ENCODE data around the gene TBC1D8. TPM values are rescaled to one million over a fixed set of nuclear protein-coding genes. Genes with fewer than 3 reads are reported as not detected.
"Not testable (repeated sequence)": the region's sequence is repeated elsewhere in the genome, so short reads cannot be mapped to it uniquely, and the experiment has no call there.

The TBC1D8 gene
- polyA plus RNA-seq, 1 donor = 26.2 TPM

DNA sequence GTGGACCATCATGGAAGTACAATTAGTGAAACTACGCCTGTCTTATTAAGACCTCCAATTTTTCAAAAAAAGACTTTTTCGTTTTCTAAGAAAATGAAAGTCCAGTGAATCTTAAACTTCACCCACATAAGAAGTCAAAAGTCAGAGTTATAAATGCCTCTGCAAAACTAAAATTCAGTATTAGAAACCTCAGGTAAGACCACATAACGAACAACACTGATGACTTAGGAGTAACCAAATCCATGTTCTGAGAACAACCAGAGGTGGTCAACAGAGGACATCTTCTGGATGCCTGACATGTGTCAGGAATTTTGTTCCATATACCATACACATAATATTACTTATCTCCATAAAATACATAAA, 86.7 kb downstream of the TBC1D8 start:
- DNase-seq (ENCODE audit: low read depth) = no peak

DNA sequence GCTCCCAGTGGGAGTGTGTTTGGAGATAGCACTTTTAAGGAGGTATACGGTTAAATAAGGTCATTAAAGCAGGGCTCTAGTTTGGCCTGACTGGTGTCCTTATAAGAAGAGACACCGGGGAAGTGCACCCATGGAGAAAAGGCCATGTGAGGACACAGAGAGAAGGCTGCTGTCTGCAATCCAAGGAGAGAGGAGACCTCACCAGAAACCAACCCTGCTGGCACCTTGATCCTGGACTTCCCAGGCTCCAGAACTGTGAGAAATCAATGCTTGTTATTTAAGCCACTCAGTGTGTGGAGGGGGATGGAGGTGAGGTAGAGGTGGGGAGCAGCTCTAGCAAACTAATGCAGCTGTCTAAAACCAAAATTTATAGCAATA, 87.1 kb downstream of the TBC1D8 start:
- no peak for DNase-seq (ENCODE audit: low read depth)

DNA sequence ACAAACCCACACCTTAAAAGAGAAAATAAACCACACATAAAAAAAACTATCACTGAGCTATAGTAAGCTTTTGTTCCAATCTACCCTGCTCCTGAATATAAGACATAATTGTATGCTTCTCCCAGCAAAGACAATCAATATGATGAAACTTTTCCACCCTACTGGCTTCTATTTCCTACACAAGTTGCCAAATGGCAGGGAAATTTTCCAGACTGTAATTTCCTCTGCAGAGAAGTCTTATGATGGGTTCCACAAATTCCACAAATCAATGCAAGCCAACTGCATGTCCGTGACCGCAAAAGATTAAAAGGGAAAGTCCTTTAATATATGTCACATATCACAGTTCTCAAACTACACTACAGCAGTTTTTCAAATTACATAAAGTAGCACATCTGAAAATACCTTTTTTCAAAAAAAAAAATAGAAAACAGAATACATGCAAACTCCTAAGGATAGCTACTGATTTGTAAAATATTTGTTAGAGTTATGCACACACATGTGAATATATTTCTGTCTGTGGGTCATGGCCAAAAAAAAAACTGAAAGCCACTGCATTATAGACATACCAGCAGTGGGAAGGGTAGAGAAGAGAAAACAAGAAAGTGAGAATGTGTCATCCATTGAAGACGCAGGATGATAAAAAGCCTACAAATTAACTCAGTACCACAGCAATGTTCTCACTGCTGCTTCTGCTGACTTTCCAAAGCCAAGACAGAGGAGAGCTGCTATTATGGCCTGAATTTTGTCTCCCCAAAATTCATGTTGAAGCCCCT, 87.6 kb downstream of the TBC1D8 start:
- peak; percentile 81 for DNase-seq (ENCODE audit: low read depth)

DNA sequence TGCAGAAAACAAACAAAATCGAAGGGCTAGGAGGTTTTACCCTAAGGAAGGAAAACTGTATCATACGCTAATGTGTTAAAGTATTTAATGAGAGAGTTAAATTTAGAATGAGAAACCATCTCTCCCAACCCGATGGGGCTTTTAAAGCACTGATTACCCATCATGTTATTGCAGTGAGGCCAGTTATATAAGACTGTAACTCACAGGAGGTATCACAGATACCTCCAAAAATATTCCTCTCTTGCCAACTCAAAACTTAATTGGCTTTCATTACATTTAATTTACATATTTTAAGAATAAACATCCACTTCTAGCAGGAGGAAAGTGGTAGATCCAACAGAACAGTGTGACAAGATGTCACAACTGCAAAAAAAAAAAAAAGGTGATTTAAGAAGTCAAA, 92.8 kb downstream of the TBC1D8 start:
- DNase-seq (ENCODE audit: low read depth) = no peak

DNA sequence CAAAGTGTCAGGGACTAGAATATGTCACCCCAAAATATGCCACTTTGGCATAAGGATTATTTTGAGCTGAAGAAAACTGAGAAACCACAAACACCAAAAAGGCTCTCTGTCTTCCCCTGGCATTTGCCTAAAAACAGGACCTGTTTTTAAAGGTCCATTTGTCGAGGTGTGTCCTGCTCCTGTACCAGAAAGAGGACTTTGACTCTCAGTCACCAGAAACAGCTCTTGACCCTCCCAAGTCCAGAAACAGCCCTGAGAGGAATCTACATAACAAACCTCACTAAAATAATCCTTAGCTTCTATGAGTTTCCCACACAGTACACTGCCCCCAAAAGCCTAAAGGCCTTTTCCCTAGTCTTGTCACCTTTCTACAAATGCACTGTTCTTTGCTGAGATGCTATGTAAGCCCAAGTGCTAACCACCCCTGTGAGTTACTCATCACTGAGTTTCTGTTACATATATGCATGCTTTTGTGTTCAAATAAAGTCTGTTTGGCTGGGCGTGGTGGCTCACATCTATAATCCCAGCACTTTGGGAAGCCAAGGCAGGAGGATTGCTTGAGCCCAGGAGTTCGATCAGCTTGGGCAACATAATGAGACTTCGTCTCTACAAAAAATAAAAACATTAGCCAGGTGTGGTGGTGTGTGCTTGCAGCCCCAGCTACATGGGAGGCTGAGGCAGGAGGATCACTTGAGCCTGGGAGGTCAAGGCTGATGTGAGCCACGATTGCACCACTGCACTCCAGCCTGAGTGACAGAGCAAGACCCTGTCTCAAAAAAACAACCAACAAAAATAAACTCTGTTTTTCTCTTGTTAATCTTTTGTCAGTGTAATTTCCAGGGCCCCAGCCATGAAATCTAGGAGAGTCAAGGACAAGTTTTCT, 93.9 kb downstream of the TBC1D8 start:
- DNase-seq (ENCODE audit: low read depth) = no peak

DNA sequence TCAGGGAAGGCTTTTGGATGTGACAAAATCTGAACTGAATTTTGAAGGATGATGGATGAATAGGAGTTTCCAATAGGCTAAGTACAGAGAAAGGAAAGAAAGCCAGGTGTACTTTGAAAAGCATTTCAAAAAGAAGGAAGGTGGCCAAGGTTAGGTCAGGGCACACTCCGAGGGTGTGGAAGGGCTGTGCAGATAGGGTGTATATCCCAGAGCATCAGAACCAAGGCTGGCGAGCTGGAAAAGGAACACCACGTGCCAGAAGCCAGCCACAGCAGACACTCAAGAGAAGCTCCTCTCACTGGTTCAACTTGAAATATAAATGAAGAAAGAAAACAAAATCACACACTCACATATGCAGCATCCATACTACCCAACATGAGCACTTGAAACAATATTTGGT, 98.1 kb downstream of the TBC1D8 start:
- DNase-seq (ENCODE audit: low read depth) = no peak

DNA sequence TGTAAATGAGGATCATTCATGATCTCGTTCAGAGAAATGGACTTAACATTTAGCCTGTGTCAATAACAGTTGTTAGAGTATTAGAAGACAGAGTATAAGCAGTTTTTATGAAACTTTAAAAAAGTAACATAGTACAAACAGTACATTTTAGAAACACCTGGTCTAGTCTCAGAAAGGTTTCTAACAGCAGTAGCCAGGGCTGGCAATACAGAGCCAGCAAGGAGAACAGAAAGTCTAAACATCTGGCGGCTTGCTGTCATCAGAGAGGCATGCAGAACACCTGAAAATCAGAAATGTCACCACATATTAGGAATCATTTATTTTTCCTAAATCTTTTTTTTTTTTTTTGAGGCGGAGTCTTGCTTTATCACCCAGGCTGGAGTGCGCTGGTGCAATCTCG, 99.0 kb downstream of the TBC1D8 start:
- no peak for DNase-seq (ENCODE audit: low read depth)

DNA sequence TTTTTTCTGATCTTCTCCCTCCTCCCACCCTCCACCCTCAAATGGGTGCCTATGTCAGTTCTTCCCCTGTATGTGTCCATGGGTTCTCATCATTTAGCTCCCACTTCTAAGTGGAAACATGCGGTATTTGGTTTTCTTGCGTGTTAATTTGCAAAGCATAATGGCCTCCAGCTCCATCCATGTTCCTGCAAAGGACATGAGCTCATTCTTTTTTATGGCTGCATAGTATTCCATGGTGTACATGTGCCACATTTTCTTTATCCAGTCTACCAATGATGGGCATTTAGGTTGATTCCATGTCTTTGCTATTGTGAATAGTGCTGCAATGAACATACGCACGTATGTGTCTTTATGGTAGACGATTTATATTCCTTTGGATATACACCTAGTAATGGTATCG, 100.3 kb downstream of the TBC1D8 start:
- not testable (repeated sequence) for DNase-seq (ENCODE audit: low read depth)

DNA sequence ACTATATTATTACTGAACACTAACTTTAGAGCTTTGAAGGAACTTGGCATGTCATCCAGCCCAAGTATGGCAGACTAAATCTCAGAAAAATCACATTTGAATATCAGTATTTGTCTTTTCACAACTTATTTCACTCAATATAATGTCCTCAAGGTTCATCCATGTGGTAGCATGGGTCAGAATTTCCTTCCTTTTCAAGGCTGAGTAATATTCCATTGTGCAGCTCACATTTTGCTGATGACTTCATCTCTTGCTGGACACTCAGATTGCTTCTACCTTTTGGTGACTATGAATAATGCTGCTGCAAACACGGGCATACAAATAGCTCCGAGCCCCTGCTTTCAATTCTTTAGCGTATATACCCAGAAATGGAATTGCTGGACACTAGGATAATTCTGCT, 102.4 kb downstream of the TBC1D8 start:
- DNase-seq (ENCODE audit: low read depth) = no peak

DNA sequence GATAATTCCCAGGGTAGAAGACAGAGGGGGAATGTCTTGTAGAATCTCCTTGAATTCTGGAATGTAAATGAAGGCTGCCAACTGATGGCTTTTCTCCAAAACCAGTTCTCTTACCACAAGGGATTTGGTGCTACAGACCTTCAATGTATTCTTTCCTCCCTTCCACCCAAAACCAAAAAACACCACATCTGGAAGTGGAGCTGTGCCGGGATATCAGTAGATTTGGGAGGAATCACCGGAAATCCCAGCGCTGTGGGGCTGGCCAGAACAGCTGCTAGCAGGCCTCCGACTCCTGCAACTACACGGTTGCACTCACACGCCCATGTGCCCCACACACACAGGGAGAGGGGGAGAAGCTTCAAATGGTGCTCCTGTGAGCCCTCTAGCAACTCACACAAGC, 103.4 kb downstream of the TBC1D8 start:
- peak; percentile 13 for DNase-seq (ENCODE audit: low read depth)

DNA sequence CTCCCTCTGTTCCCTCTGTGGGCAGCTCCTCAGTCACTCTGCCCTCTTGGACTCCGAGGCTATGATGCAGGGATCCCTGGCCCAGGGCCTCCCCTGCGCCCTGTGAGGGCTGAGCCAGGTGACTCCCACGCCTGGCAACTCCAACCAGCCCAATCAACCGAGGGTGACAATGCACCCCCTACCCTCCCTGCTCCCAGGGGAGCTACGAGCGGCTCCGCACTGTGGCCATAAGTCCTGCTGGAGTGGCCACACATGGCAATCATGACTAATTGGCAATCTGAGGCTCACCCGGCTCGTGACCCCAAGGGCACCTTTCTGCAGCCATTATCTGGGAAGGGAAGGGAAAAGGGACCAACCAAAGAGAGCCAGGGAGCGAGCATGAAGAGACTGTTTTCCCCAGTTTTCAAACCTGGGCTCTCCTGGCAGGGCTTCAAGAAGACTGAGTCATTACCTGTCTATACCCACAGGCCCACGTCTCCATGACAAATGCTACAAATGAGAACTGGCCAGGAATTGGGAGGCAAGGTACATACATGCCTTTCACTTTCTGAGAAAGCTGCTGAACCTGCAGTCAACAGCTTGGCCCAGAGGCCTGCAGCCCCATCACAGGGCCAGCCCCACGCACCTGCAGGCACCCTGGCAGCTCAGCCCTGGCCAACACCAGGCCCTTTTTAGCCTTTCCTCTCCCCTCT, 104.0 kb downstream of the TBC1D8 start:
- no peak for DNase-seq (ENCODE audit: low read depth)

DNA sequence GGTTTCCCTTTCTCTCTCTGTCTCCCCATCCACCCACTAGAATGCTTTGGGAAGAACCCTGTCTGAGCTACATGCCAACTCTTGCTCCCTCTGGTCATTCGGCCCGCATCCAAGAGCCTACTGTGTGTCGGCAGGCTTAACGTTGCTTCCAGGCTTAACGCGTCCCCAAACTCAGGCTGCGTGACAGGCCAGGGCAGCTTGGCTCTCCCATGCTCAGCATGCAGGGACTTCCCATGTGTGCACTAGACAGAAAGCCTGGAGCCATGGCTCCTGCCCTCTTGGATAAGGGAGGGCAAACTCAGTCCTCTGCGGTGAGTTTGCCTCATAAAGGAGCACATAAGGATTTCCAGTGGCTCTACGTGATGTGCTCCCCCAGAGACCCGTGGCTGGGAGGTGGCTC, 105.9 kb downstream of the TBC1D8 start:
- no peak for DNase-seq (ENCODE audit: low read depth)

DNA sequence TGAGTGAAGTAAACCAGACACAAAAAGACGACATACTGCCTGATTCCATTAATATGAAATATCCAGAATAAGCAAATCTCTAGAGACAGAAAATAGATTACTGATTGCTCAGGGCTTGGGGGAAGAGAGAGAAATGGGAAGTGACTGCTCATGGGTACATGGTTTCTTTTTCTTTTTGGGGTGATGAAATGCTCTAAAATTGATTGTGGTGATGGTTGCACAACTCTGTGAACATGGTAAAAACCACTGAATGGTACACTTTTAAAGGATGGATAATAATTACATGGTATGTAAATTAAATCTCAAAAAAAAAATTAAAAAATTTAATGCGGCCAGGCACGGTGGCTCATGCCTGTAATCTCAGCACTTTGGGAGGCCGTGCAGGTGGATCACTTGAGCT, 109.8 kb downstream of the TBC1D8 start:
- DNase-seq (ENCODE audit: low read depth) = no peak

DNA sequence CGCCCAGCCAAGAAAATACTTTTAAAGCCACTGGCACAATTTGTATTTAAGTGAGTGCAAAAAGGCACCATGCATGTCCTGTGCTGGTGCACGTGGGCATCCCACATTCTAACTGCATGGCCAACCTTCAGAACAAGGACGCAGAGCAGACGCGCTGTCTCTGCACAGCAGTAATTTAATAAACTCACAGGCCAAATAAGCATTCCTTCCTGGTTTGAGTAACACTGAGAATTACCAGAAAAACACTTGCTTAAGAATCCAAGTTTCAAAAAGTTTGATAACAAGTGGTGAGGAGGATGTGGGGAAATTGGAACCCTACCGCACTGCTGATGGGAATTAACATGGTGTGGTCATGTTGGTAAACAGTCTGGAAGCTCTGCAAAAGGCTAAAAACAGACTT, 110.4 kb downstream of the TBC1D8 start:
- no peak for DNase-seq (ENCODE audit: low read depth)

DNA sequence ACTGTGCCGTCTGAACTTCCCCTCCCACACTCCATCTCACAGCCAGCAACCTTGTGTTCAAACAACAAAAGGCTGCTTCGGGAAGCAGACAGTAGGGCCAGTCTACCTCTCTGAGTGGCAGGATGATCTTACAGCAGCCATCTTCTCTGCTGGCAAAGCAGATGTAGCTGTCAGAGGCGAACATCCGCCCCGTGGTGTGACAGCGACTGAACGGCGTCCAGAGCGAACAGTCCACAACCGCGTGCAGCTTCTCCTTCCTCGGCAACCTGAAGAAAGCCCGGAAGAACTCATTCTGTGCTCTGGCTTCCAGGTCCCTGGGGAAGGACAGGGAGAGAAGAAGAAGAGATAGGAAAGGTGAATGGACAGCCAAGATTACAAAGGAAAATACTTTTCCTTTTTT, 111.1 kb downstream of the TBC1D8 start:
- DNase-seq (ENCODE audit: low read depth) = no peak

DNA sequence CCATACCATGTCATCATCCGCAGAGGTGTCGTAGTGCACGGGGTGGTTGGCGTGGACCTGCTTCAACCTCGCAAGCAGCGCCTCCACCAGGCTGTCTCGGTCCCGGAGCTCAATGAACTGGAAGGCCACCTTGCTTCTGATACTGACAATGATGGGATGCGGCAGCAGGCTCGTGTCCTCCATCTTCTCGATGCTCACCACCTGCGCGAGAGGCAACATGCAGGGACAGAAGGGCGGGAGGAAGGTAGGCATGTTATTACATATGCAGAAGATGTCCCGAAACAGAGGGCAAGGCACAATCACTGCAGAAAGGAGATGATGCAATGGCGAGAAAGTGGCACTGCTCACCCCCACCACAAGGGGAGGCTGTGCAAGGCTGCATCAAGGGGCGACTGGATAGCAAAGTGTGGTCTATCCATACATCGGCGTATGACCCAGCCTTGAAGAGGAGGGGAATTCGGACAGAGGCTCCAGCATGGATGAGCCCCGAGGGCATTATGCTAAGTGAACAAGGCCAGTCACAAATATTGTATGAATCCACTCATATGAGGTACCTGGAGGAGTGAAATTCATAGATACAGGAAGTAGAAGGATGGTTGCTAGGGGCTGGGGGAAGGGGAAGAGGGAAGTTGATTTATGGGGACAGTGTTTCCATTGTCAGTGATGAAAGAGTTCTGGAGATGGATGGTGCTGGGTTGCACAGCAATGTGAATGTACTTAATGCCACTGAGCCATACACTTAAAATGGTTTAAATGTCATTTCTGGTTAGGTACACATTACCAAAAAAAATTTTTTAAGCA, 112.5 kb downstream of the TBC1D8 start:
- DNase-seq (ENCODE audit: low read depth) = no peak

DNA sequence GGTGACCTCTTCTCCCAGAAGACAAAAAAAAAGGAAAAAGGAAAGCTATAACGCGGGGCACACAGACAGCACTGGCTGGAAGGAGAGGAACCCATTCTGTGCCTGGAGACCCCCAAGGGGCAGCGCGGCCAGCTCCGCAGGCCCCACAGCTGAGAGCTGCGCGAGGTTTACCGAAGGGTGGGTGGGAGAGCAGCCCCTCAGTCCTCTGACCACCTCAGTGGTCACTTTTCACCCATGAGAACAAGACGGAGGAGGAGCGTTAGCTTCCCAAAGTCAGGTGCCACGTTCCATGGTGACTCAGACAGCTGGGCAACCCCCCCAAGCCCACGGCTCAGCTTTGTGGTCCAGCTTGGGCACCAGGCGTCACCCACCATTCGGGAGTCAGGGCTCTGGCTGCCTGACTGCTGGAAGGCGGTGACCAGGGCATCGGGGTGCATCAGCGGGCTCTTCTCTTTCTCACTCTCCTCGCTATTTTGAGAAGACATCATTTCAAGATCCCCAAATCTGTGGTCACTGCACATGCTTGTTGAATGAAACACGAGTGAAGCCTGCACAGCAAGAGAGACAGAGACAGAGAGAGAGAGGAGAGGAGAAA, 113.9 kb downstream of the TBC1D8 start:
- no peak for DNase-seq (ENCODE audit: low read depth)

DNA sequence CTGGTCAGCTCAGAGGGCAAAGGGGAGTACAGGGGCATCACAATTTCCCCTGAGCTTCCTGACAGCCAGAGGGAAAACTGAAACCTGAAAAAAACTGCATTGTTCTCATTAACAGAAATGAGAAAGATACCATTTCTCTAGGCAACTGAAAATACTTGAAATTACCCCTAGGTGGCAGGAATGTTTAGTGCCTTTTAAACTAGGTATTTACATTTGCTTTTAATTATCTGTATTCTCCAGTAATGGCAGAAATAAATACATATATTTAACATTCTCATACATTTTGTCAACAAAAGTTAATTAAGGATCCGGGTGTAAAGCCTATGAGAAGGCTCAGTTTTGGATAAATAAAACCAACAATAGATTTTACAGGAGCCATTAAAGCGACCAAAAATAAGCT, 114.6 kb downstream of the TBC1D8 start:
- peak; percentile 14 for DNase-seq (ENCODE audit: low read depth)

DNA sequence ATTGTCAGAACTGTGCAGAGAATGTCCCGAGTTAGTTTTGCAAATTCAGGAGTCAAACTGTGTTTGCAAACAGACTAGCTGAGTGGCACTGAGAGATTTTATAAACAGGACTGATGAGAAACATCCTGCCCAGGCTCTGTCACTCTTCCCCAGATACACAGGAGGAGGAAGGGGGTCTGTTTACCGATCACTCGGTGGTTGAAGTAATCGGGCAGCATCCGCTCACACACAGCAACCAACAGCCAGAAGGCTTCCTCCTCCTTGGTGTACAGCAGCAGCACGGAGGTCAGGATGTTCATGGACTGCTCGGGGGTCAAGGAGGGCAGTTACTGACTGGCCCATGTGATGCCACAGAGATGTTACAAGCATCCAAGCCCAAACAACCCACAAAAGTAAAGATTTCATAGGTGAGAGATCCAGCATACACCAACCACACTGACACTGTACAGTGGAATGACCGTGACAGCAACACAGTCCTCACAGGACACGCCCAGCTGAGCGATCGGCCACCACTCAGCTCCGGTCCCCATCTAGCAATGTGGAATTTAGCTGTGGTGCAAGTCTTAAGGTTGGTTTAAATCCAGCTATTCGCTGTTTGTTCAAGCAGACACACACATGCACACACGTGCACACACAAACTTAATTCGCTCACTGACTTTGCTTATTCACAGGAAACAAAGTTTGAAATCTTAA, 119.0 kb downstream of the TBC1D8 start:
- no peak for DNase-seq (ENCODE audit: low read depth)

DNA sequence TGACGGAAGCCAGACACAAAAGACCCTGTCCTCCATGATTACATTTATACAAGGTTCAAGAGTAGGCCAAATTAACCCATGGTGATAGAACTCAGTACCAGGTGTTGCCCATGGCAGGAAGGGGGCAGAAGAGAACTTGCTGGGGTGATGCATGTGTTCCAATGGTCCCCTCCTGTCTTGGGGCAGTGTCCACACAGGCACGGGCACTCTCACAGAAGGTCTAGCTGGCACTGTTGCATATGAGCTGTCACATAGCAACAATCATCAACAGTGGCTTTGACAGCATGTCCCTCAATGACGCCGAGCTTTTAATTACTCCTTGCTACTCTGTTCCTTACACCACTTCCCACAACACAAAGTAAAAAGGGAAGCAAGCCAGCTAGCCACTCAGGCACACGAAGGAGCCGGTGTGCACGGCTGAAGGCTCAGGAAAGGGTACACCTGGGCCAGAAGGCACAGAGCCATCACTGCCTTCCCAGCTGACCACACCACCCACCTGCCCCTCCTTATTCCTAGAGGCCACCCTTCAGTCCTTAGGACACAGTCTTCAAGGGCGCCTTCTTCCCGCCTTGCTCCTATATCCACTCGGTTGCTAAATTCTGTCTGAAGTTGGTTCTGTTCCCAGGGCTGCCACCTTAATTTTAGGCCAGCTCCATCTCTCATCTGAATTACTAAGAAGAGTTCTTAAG, 120.2 kb downstream of the TBC1D8 start:
- DNase-seq (ENCODE audit: low read depth) = no peak

All from forelimb muscle (tissue), 1 donor.